ENCODE data around the gene ALDH1A3.

Gene ALDH1A3

GRCh38 chr15:100899601-100900000, 20.0 kb downstream of the ALDH1A3 start:
- DNase-seq (ENCODE audit: low read depth, low spot score) = no peak
- H3K27ac ChIP-seq = peak overlapping the region; percentile 81

- no peak for DNase-seq (ENCODE audit: low read depth, low spot score)
- peak overlapping the region; percentile 81 for H3K27ac ChIP-seq
Measured at GRCh38 chr15:100900136-100900794, 20.6 kb downstream of the ALDH1A3 start.

- DNase-seq (ENCODE audit: low read depth, low spot score) = no peak
- H3K27ac ChIP-seq = peak overlapping the region; percentile 81
Measured at GRCh38 chr15:100900795-100901169, 21.2 kb downstream of the ALDH1A3 start.

GRCh38 chr15:100901296-100901695, 21.7 kb downstream of the ALDH1A3 start:
- no peak for DNase-seq (ENCODE audit: low read depth, low spot score)
- H3K27ac ChIP-seq = peak overlapping the region; percentile 81

DNA sequence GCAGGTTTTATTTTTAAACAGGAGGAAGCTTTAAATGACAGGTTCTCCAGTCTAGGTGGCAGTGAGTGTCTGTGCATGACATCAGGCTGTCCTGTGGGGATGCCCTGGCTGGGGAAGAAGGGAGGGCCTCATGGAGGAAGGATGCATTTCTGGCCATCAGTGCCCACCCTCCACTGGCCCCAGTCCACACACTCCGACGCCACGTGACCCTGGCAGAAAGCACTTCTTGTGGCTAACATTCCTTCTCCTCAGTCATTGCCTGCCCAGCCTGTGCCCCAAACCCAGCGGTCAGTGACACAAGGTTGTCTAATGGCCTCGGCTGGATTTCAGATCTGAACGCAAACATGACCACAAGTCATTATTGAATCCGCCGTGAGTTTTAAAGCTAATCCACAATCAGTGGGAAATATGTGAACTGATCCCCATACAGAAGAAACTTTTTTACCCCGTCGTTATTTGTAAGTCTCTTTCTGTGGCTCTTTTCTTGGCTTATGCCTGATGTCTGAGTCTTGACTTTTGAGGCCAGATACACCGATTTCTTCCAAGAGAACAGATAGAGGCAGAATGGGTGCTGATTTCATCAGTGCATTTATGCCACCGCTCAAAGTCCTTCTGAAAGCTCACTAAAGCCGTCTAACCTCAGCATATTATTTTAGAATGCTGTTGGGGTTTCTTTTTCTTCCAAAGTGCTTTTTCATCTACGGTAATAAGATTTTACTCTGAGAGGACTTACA, 22.2 kb downstream of the ALDH1A3 start:
- no peak for DNase-seq (ENCODE audit: low read depth, low spot score)
- peak overlapping the region; percentile 81 for H3K27ac ChIP-seq

- DNase-seq (ENCODE audit: low read depth, low spot score) = peak; percentile 69
- H3K27ac ChIP-seq = peak overlapping the region; percentile 81
Measured at GRCh38 chr15:100902436-100903167, 23.0 kb downstream of the ALDH1A3 start.

- peak overlapping the region; percentile 81 for H3K27ac ChIP-seq
- DNase-seq (ENCODE audit: low read depth, low spot score) = no peak
Measured at GRCh38 chr15:100903168-100903554, 23.5 kb downstream of the ALDH1A3 start.

DNA sequence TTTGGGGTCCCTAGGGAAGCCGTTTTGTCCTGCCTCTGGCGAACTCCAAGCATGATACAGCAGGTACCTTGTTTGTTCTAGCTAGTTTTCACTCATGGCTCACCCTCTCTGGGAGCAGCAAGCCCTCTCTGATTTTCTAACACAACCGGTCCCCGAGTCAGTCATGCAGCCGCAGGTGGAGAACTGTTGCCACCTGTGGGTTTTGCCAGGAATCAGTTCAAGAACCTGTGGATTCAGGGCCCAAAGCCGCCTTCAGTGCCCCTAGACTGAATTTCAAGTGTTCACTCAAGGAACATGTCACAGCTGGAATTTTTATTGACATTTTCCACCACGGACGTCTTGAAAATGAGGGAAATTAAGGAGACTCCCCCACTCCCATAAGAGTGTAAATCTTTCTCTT, 26.2 kb downstream of the ALDH1A3 start:
- DNase-seq (ENCODE audit: low read depth, low spot score) = no peak
- H3K27ac ChIP-seq = peak overlapping the region; percentile 11

- H3K27ac ChIP-seq = no peak overlapping the region
- DNase-seq (ENCODE audit: low read depth, low spot score) = no peak
Measured at GRCh38 chr15:100908466-100908865, 28.8 kb downstream of the ALDH1A3 start.

DNA sequence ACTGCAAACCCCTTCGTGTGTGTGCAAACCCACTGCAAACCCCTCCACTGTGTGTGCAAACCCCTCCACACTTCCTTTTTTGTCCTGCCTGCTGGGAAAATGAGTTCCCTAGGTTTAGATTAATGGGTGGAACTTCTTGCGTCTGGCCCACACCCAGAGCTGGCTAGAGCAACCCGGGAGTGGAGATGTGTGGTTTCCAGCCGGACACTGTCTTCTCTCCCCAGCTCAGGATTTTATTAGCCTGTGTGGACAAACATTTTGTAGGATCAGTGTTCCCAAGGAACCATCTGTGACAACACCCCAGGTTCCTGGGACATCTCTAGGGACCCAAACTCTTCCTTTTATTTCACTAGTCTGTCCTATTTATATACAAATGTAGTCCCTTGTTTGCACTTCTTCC, 29.9 kb downstream of the ALDH1A3 start:
- no peak for DNase-seq (ENCODE audit: low read depth, low spot score)
- H3K27ac ChIP-seq = no peak overlapping the region

DNA sequence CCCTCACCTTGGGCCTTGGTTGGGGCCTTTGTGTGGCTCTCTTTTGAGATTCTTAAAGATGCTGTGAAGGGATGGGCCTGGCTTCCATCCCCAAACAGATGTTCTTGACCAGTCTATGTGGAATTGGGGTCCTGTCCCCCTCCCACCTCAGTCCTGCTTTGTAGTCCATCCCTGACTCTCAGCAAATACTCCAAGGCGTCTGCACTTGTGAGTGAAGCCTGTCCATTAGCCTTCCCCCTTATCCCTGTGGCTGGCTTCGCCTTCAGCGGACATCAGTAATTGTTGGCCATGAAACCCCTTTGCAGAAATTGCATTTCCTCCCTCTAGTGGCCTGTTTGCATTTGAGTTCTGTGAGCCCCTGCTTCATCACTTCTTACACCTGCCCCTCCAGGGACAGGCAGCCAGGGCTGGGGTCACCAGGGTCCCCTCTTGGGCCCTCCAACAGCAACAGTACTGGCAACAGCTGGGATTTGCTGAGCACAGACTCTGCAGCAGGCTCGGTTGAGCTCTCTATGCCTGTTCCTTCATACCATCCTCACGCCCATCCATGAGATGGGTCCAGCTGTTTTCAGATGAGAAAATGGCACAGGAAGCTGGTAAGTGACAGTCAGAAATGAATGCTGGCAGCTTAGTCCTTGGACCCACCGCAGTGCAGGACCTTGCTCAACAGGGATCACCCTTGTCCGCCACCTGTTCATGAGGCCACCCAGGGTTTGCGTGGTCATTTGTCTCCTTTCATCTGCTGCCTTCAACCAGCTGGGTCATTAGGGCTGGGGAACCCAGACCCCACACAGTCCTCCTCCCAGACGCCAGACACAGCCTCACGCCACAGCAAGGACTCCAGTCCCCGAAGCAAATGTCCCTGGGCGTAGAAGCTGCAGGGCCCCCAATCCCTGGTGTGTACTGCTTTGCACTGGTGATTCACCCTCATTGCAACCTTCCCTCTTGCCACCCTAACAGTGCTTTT, 30.6 kb downstream of the ALDH1A3 start:
- no peak for DNase-seq (ENCODE audit: low read depth, low spot score)
- H3K27ac ChIP-seq = no peak overlapping the region

GRCh38 chr15:100911086-100911485, 31.5 kb downstream of the ALDH1A3 start:
- DNase-seq (ENCODE audit: low read depth, low spot score) = no peak
- no peak overlapping the region for H3K27ac ChIP-seq

- no peak overlapping the region for H3K27ac ChIP-seq
- DNase-seq (ENCODE audit: low read depth, low spot score) = no peak
Measured at GRCh38 chr15:100913961-100914360, 34.3 kb downstream of the ALDH1A3 start.

DNA sequence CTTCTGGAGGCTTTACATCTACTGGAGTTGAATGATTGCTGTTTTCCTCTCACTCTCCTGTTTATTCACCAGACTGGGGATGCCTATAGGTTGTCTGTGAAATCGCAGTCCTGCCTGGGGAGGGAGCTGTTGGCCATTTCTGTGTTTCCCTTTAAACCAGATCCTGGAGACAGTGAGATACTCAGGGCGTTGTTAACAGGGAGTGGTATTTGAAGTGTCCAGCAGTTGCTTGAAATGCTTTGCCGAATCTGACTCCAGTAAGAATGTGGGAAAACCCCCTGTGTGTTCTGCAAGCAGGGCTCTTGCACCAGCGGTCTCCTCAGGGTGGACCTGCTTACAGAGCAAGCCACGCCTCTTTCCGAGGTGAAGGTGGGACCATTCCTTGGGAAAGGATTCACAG, 35.2 kb downstream of the ALDH1A3 start:
- no peak for DNase-seq (ENCODE audit: low read depth, low spot score)
- H3K27ac ChIP-seq = peak overlapping the region; percentile 1

DNA sequence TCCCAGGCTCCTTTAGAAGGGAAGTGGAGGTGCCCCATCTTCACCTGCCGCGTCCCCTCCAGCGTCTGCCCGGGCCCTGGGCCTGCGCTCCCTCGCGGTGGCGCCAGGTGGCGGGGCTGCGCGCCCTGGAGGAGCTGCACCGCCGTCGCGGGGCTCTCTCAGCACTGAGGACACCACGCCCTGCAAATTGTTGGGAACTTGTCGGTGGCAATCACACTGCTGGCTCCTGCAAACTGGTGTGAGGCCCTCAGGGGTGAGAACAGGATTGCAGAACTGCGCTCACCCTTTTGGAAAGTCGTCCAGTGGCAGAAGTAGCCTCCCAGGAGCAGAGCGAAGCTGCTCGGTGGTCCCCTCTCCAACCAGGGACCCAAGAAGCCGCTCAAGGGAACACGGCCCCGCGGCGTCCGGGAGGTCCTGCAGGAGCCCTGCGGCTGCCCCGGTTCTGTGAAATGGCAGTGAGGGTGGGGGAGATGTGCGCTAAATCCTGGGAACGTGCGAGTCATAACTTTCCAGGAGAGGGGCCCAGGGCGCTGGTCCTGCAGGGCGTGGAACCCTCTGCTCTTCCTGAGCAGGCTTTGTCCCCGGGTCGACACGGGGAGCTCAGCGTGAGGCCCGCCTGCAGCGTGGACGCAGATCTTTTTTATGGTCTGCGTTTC, 38.5 kb downstream of the ALDH1A3 start:
- peak overlapping the region; percentile 69 for H3K27ac ChIP-seq
- peak; percentile 45 for DNase-seq (ENCODE audit: low read depth, low spot score)

DNA sequence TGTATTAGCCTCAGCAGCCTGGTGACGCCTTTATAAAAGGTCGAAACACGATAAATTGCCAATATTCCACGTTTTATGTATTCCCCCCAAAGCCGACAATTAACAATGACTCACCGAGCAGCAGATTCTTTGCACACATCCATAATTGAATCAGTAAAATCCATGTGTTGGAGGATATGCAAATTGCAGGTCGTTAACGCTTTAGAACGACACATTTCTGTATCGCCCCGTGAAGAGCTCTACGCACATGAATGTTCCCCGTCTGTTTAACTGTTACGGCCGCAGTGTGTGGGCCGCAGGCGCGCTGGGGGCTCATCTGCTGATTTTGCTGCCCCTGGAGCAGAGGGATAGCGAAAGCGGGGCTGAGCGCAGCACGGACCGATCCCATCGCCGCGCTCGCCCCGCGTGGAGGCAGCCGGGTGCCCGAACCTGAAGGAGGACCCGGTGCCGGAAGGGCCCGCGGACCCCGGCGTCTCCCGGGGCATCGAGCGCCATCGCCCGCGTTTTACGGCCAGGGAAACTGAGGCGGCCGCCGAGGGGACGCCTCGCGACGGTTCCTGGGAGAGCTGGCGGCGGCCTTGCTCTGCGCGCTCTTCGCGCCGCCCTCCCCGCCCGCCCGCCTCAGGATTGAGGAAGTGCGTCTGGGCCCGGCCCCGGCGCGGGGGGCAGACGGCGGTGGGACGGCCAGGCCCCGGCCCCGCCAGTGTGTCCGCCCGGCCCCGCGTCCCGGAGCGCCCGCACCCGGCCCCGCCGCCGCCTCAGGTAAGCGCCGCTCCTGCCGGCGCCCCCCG, 39.3 kb downstream of the ALDH1A3 start, which contains the start of gene LRRK1:
TSS of gene LRRK1 (plus strand) at position 668 of the 791 bp plus-strand sequence. CDS start 5,276 bp downstream, outside the sequence.
- DNase-seq (ENCODE audit: low read depth, low spot score) = no peak
- H3K27ac ChIP-seq = peak within 1 kb of the TSS; percentile 69

DNA sequence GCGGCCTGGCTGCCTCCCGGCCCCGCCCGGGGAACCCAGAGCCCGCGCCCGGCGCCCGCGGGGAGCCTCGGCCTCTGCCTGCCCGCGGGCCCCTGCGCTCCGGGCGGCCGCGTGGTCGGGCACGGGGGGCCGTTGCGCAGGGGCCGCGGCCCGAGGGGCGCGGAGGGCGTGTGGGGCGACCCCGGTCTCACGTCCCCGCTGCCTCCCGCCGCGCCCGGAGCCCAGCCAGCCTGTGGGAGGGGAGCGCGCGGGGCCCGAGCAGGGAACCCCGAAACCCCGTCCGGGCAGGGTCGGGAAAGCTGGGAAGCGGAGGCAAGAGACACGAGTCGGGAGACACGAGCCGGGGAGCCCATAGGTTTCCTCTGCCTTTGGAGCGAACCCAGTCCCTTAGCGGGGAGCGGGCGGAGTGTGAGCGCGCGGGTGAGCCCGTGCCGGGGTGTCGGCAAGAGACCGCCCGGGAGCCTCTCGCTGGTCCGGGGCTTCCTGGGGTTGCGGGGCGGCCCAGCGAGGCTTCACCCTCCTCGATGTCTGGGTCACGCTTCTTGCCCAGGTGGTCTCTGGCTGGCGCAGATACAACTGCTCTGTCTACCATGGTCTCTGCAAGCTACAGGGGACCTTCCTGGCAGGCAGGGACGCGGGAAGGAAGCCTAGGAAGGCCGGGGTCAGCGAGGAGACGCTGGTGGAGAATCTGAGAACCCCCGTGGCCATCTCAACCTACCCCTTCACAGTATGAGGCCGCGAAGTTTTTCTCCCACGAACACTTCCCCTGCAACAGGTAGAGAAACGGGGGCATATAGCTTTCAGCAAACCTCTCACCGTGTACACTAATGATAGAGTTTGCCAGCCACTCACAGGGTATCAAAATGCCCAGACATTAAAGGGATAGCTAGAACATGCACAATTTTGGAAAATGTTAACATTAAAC, 40.1 kb downstream of the ALDH1A3 start:
- peak overlapping the region; percentile 69 for H3K27ac ChIP-seq
- no peak for DNase-seq (ENCODE audit: low read depth, low spot score)

All from epithelial cell of prostate (primary cell).